ENCODE data around the gene SUPT6H.

GRCh38 chr17:28686296-28686695 is 24.3 kb downstream of the SUPT6H start:
- TF ChIP-seq PPARA (CRISPR knock-in tag; IDR thresholded peaks at IDR 0.05; ENCODE audit: borderline replicate concordance) (no peak), TOX (CRISPR knock-in tag; IDR thresholded peaks at IDR 0.05; ENCODE audit: borderline replicate concordance) (no peak), ZFP3 (CRISPR knock-in tag; IDR thresholded peaks at IDR 0.05) (no peak), TCF4 (CRISPR knock-in tag; IDR thresholded peaks at IDR 0.05; ENCODE audit: borderline replicate concordance) (no peak), RARB (CRISPR knock-in tag; IDR thresholded peaks at IDR 0.05) (no peak), PATZ1 (CRISPR knock-in tag; IDR thresholded peaks at IDR 0.05; ENCODE audit: borderline replicate concordance) (no peak)
